MCF 10A (cell line): ENCODE data around the gene ARL8A. TPM values are rescaled to one million over a fixed set of nuclear protein-coding genes. Genes with fewer than 3 reads are reported as not detected.

Experiments used
- BruUV-seq: library from RNA; stranded (reverse); fragments of 400-500 nt; replicated peaks from 2 replicates; lab custom pipeline; 2021; lab: Mats Ljungman, UMichigan
- CTCF ChIA-PET: fragments of 300-600 bp; sonication (Branson Sonifier 250); formaldehyde crosslinking; extraction: SDS; loops from one replicate; lab custom pipeline; 2021; ENCODE audit warnings: antibody characterized with exemption, inconsistent platforms; lab: Yijun Ruan, JAX
- POLR2A ChIA-PET: fragments of 300-600, 350-650 bp; sonication (Branson Sonifier 250); formaldehyde crosslinking; extraction: SDS; loops from one replicate; lab custom pipeline; 2020; ENCODE audit warnings: antibody characterized with exemption, inconsistent platforms; lab: Yijun Ruan, JAX
- DNase-seq: peaks from one replicate; pipeline ENCODE4 v3.0.0-alpha.2; 2018; ENCODE audit not compliant: unreplicated experiment
- H3K27ac Mint-ChIP-seq: one replicate; pipeline ENCODE4 v1.8.0; 2022; ENCODE audit warnings: mild to moderate bottlenecking, low read depth, mixed read lengths; ENCODE audit not compliant: unreplicated experiment
- H3K27me3 Mint-ChIP-seq: one replicate; pipeline ENCODE4 v1.8.0; 2022; ENCODE audit warnings: mixed read lengths; ENCODE audit not compliant: insufficient read depth, unreplicated experiment
- H3K36me3 Mint-ChIP-seq: one replicate; pipeline ENCODE4 v1.8.0; 2022; ENCODE audit warnings: mild to moderate bottlenecking, moderate library complexity, mixed read lengths; ENCODE audit not compliant: insufficient read depth, unreplicated experiment
- H3K4me1 Mint-ChIP-seq: one replicate; pipeline ENCODE4 v1.8.0; 2022; ENCODE audit warnings: mixed read lengths; ENCODE audit not compliant: insufficient read depth, unreplicated experiment
- H3K4me3 Mint-ChIP-seq: one replicate; pipeline ENCODE4 v1.8.0; 2022; ENCODE audit warnings: mild to moderate bottlenecking, moderate library complexity, mixed read lengths; ENCODE audit not compliant: unreplicated experiment
- H3K9me3 Mint-ChIP-seq: one replicate; pipeline ENCODE4 v1.8.0; 2022; ENCODE audit warnings: mixed read lengths; ENCODE audit not compliant: unreplicated experiment
- intact Hi-C: fragments of 100-400 bp; cut with micrococcal nuclease; formaldehyde crosslinking; loops from 2 replicates; pipeline ENCODE4 v1.14.1; 2022
- total RNA-seq: library from RNA; stranded (reverse); gene quantifications from 2 replicates; pipeline ENCODE4 v1.2.3, GENCODE V29; 2022
- TF ChIP-seq, protein P1 (sequence below): fragments of 200-600 bp; IDR thresholded peaks from one replicate; pipeline ENCODE4 v1.8.0; 2022; ENCODE audit warnings: antibody characterized with exemption, mild to moderate bottlenecking; ENCODE audit not compliant: unreplicated experiment

Gene ARL8A
- total RNA-seq, 1 experiment from 2014 or later, result 94.8 TPM

DNA sequence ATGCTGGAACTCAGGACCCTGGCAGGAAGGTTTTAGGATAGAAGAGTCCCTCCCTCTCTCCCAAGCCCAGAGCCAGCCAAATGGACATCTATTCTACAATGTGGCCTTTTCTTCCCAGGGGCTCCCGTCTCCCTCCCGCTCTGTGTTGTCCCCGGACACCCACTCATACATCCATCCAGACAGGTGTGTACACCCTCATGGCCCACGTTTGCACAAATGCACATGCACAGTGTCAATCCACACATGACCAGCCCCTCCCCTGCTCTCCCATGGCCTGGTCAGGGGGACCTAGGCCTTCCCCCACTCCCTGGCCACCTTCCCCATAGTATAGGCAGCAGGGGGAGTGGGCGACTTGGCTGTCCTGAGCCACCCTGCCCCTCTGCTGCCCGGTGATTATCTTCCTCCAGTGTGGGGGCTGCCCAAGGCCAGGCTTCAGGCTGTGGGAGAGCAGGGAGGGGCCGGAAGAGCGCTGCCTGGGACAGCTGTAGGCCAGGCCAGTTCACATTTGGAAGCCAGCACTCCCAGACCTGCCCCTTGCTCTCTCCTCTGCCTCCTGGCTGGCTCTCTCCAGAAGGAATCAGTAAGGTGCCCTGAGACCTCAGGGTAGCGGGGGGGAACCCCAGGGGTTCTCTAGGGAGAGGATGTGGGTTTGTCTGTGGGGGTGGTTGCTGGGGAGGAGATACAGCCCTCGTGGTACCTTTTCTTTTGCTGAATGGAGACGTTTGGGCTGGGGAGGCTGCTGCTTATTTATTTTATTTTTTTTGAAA lies 19.9 kb upstream of the ARL8A start:
- intact Hi-C loops, result no loop called here
- no TSS peak for BruUV-seq
- Mint-ChIP-seq H3K27me3 (peaks cover 11% of the 10 kb centered on the region), H3K9me3 (no peaks in the 10 kb centered on the region), H3K4me3 (no peak overlapping the region), H3K4me1 (peaks cover 7% of the 10 kb centered on the region), H3K27ac (no peak overlapping the region), H3K36me3 (peaks cover 6% of the 10 kb centered on the region)
- no peak for DNase-seq
- POLR2A ChIA-PET, result no interaction called here
- CTCF ChIA-PET, result interaction anchor here (0.6 to 4.5 kb wide), 7 partner anchors 10 to 149 kb away, joined by 3 to 18 read pairs (median 5); no protein-coding TSS in a partner anchor
- TF ChIP-seq, protein P1, sequence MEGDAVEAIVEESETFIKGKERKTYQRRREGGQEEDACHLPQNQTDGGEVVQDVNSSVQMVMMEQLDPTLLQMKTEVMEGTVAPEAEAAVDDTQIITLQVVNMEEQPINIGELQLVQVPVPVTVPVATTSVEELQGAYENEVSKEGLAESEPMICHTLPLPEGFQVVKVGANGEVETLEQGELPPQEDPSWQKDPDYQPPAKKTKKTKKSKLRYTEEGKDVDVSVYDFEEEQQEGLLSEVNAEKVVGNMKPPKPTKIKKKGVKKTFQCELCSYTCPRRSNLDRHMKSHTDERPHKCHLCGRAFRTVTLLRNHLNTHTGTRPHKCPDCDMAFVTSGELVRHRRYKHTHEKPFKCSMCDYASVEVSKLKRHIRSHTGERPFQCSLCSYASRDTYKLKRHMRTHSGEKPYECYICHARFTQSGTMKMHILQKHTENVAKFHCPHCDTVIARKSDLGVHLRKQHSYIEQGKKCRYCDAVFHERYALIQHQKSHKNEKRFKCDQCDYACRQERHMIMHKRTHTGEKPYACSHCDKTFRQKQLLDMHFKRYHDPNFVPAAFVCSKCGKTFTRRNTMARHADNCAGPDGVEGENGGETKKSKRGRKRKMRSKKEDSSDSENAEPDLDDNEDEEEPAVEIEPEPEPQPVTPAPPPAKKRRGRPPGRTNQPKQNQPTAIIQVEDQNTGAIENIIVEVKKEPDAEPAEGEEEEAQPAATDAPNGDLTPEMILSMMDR, result no peak

DNA sequence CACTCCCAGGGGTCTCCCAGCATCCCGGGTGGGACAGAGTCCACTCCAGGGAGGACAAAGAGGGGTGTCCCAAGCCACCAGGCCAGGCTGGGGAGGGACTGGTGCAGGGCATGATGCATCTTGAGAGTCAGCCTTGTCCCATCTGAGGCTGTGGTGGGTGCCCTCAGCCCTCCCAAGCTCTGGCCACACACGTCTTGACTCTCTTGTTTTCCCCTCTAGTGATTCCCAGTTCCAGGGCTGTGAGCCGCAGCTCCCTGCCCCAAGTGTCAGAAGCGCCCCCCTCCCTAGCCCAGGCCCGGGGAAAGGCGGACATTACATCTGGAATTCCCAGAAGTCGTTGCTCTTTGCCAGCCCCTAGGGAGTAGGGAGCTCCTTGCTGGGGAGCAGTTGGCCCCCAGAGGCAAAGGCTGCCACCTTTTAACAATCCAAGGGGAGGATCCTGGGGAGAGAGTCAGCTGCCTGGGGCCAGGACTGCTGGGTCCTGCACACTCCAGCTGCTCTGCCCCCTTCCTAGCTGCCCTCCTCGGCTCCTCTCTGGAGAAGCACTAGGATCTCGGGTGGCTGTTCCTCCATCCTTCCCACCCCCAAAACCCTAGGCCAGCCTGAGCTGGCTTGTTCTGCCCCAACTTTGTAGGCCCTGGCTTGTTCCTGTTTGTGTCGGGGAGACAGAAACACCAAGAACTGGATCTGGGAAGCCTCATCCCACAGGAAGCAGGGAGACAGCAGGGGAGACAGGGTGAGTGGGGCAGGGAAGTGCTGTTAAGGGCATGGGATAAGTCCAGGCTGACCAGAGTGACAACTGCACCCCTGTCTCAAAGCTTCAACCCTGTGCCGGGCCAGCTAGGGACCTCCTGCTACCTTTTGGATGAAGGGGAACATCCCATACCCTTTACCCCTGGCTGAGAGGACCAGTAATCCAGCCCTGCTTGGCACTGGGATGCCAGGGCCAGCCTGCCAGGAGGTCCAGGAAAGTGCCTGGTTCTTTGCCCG lies 19.0 kb upstream of the ARL8A start:
- no TSS peak for BruUV-seq
- DNase-seq, result no peak
- intact Hi-C loops, result no loop called here
- H3K9me3 Mint-ChIP-seq, result no peaks in the 10 kb centered on the region
- H3K4me3 Mint-ChIP-seq, result no peak overlapping the region
- TF ChIP-seq, protein P1, result no peak
- H3K27me3 Mint-ChIP-seq, result peaks cover 11% of the 10 kb centered on the region
- peaks cover 6% of the 10 kb centered on the region for H3K36me3 Mint-ChIP-seq
- POLR2A ChIA-PET, result interaction anchor here (0.9 kb wide), 1 partner anchor 20 kb away, joined by 3 read pairs; no protein-coding TSS in a partner anchor
- CTCF ChIA-PET, result interaction anchor here (0.6 to 4.5 kb wide), 9 partner anchors 9 to 604 kb away, joined by 3 to 18 read pairs (median 5); no protein-coding TSS in a partner anchor
- peaks cover 7% of the 10 kb centered on the region for H3K4me1 Mint-ChIP-seq
- H3K27ac Mint-ChIP-seq, result no peak overlapping the region

DNA sequence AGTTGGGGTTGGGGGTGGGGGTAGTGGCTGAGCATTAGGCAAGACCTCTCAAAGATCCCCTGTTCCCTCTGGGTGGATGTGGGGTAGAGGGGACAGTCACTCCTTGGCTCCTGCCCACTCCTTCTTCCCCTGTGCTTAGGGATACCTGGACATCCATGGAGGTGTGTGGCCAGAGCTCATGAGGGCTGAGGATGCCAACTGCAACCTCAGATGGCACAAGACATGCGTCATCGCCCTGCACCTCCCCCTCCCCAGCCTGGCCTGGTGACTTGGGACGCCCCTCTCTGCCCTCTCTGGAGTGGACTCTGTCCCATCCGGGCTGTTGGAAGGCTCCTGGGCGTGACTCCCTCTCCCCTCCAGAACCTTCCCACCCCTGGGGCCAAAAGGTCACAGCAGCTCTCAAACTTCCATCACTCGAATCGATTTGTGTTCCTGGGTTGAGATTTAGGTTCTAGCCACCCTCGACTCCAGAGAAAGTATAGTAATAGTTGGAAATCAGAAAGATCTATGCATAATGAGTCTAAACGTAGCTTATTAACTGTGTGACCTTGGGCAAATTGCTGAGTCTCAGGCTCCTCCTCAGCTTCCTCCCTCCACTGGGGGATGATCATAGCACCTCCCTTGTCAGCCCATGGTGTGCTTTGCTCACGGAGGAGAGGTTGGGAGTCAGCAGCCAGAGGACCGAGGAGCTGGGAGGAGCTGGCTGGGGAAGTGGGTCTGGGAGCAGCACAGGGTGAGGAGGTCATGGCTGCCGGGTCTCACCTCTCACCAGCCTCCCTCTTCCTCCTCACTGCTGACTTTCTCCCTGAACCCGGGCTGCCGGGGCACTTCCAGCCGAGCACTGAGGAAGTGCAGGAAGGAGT lies 18.1 kb upstream of the ARL8A start:
- POLR2A ChIA-PET, result interaction anchor here (0.6 to 0.9 kb wide), 2 partner anchors 19 to 256 kb away, joined by 3 read pairs; no protein-coding TSS in a partner anchor
- no peak overlapping the region for H3K27ac Mint-ChIP-seq
- TF ChIP-seq, protein P1, result no peak
- peaks cover 6% of the 10 kb centered on the region for H3K36me3 Mint-ChIP-seq
- H3K4me3 Mint-ChIP-seq, result no peak overlapping the region
- intact Hi-C loops, result no loop called here
- CTCF ChIA-PET, result interaction anchor here (0.6 to 4.5 kb wide), 10 partner anchors 8 to 180 kb away, joined by 3 to 18 read pairs (median 5); no protein-coding TSS in a partner anchor
- H3K4me1 Mint-ChIP-seq, result peaks cover 7% of the 10 kb centered on the region
- BruUV-seq, result no TSS peak
- DNase-seq, result no peak
- peaks cover 11% of the 10 kb centered on the region for H3K27me3 Mint-ChIP-seq
- no peaks in the 10 kb centered on the region for H3K9me3 Mint-ChIP-seq
